ENCODE measurements around the gene LBX1. TPM values are rescaled to one million over a fixed set of nuclear protein-coding genes. Genes with fewer than 3 reads are reported as not detected.

The LBX1 gene
- total RNA-seq, 2 donors from 2014 or later: not detected

DNA sequence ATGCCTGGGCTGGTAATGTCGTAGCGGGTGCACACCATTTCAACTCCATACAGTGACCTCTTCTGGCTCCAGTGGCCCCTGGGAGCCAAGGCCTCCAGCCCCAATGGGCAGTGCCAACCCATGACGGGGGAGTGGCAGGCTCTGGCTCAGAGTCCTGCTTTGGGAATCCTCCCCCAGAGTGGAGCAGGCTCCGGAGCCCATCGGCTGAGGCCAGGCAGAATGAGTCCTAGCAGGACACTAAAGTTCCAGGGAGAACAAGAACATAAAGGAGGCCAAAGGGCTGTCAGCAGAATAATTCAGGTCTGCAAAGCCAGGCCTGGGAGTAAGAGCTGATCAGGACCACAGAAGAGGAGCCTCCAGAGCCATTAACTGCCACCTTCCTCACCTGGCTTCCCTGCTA lies 33.3 kb downstream of the LBX1 start:
- no peak overlapping the region for H3K4me3 ChIP-seq (ENCODE audit: low read length)
- no peaks in the 10 kb centered on the region for H3K36me3 ChIP-seq (ENCODE audit: control insufficient read depth, insufficient read depth, low read length)
- no peak for DNase-seq
- H3K9ac ChIP-seq (ENCODE audit: extremely low read depth, low read length, poor library complexity, severe bottlenecking): no peak overlapping the region
- peaks cover 4% of the 10 kb centered on the region for H3K27me3 ChIP-seq (ENCODE audit: control insufficient read depth, insufficient read depth, low read length, poor library complexity, severe bottlenecking)
- H3K9me3 ChIP-seq (ENCODE audit: control insufficient read depth, low read length): no peaks in the 10 kb centered on the region
- Mint-ChIP-seq H3K4me3 (no peak overlapping the region), H3K36me3 (ENCODE audit: low read depth) (no peaks in the 10 kb centered on the region), H3K27ac (no peak overlapping the region), H3K9me3 (no peaks in the 10 kb centered on the region), H3K27me3 (ENCODE audit: insufficient read depth) (peaks cover 2% of the 10 kb centered on the region), H3K4me1 (peaks cover 4% of the 10 kb centered on the region)
- 83 to 94% methylated on average over 5 of the region's 5 CpGs for WGBS, 2 experiments (ENCODE audit: insufficient coverage in 1 of 2, insufficient read length in 1 of 2)
- H3K4me1 ChIP-seq (ENCODE audit: control insufficient read depth, insufficient read depth, low read length): no peaks in the 10 kb centered on the region
- H3K27ac ChIP-seq (ENCODE audit: low read depth, low read length): no peak overlapping the region
- TF ChIP-seq, protein P1, sequence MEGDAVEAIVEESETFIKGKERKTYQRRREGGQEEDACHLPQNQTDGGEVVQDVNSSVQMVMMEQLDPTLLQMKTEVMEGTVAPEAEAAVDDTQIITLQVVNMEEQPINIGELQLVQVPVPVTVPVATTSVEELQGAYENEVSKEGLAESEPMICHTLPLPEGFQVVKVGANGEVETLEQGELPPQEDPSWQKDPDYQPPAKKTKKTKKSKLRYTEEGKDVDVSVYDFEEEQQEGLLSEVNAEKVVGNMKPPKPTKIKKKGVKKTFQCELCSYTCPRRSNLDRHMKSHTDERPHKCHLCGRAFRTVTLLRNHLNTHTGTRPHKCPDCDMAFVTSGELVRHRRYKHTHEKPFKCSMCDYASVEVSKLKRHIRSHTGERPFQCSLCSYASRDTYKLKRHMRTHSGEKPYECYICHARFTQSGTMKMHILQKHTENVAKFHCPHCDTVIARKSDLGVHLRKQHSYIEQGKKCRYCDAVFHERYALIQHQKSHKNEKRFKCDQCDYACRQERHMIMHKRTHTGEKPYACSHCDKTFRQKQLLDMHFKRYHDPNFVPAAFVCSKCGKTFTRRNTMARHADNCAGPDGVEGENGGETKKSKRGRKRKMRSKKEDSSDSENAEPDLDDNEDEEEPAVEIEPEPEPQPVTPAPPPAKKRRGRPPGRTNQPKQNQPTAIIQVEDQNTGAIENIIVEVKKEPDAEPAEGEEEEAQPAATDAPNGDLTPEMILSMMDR (conservative IDR thresholded peaks at IDR 0.05): no peak

DNA sequence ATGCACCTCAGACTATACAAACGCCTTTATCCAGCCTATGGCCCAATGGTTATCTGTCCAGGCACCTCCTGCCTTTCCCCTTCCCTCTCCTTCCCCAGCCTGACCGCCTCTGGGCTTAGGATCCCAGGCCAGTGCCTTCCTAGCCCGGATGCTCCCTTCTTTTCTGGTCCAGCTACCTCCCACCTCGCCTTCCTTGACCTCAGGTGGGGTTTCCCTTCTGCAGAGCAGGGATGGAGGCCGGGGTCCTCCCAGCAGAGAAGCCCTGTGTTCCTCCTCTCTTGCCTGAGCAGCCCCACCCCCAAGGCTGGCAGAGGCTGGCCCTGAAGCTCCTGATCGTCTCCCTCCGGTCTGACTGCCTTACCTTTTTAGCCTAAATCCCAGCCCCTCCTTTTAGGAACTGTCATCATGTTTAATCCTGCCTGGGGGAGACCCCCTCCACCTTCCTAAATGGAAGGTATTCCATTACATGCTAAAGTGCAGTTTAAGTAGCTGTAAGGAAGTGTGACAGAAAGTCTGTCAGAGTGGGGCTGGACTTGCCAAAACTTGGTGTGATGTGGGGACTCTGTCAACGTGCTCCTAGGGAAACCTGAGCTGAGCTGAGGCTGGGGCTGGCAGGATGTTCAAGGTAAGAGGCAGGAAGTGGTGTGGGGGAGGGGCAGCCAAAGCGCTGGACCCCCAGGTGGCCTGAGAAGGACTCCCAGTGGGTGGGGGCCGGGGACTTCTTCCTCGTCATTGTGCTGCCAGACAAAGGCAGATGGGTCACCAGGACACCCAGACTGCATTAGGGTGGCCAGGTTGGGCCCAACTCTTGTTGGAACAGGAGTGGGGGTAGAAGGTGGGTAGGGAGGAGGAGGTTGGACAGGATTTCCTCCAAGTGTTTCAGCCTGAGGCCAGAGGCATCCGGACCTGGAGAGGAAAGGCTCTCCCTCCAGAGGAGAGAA lies 39.5 kb downstream of the LBX1 start:
- DNase-seq: peak; percentile 90
- H3K27ac Mint-ChIP-seq: peak overlapping the region; percentile 64
- no peaks in the 10 kb centered on the region for H3K36me3 ChIP-seq (ENCODE audit: control insufficient read depth, insufficient read depth, low read length)

DNA sequence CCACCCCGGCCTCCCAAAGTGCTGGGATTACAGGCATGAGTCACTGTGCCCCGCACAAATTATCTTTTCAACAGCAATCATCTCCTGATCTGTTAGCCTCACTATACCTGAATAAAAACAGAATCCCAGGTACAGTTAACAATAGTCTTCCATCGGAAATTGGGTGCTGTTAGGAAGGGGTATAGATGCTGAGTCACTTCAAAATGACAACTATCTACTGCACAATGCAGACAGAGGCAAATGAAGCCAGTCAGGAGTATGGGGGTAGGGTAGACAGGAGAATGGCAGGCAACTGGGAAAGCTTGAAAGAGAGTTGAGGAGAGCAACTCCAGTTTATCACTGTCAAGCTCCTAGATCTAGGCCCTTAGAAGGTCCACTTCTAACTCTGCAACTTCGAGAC lies 40.3 kb downstream of the LBX1 start:
- Histone ChIP-seq H3K27ac (ENCODE audit: low read depth, low read length) (no peak overlapping the region), H3K27me3 (ENCODE audit: control insufficient read depth, insufficient read depth, low read length, poor library complexity, severe bottlenecking) (no peaks in the 10 kb centered on the region), H3K9ac (ENCODE audit: extremely low read depth, low read length, poor library complexity, severe bottlenecking) (no peak overlapping the region), H3K9me3 (ENCODE audit: control insufficient read depth, low read length) (no peaks in the 10 kb centered on the region), H3K36me3 (ENCODE audit: control insufficient read depth, insufficient read depth, low read length) (no peaks in the 10 kb centered on the region), H3K4me1 (ENCODE audit: control insufficient read depth, insufficient read depth, low read length) (peaks cover 5% of the 10 kb centered on the region), H3K4me3 (ENCODE audit: low read length) (no peak overlapping the region)
- Mint-ChIP-seq H3K4me3 (no peak overlapping the region), H3K27ac (no peak overlapping the region), H3K27me3 (ENCODE audit: insufficient read depth) (no peaks in the 10 kb centered on the region), H3K4me1 (peaks cover 20% of the 10 kb centered on the region), H3K9me3 (no peaks in the 10 kb centered on the region), H3K36me3 (ENCODE audit: low read depth) (no peaks in the 10 kb centered on the region)
- TF ChIP-seq, protein P1 (conservative IDR thresholded peaks at IDR 0.05): no peak
- 89 to 92% methylated on average over 2 to 4 of the region's 4 CpGs for WGBS, 2 experiments (ENCODE audit: insufficient coverage in 1 of 2, insufficient read length in 1 of 2)
- no peak for DNase-seq

More for the DNA sequence above, 39.5 kb downstream of the LBX1 start:
- Mint-ChIP-seq H3K4me1 (peaks cover 20% of the 10 kb centered on the region), H3K27me3 (ENCODE audit: insufficient read depth) (no peaks in the 10 kb centered on the region), H3K4me3 (no peak overlapping the region), H3K36me3 (ENCODE audit: low read depth) (no peaks in the 10 kb centered on the region), H3K9me3 (no peaks in the 10 kb centered on the region)
- TF ChIP-seq, protein P1 (conservative IDR thresholded peaks at IDR 0.05): no peak
- H3K4me3 ChIP-seq (ENCODE audit: low read length): no peak overlapping the region
- H3K4me1 ChIP-seq (ENCODE audit: control insufficient read depth, insufficient read depth, low read length): peaks cover 5% of the 10 kb centered on the region
- no peak overlapping the region for H3K9ac ChIP-seq (ENCODE audit: extremely low read depth, low read length, poor library complexity, severe bottlenecking)
- no peaks in the 10 kb centered on the region for H3K9me3 ChIP-seq (ENCODE audit: control insufficient read depth, low read length)
- H3K27ac ChIP-seq (ENCODE audit: low read depth, low read length): no peak overlapping the region
- 59 to 74% methylated on average over 5 to 12 of the region's 12 CpGs for WGBS, 2 experiments (ENCODE audit: insufficient coverage in 1 of 2, insufficient read length in 1 of 2)
- no peaks in the 10 kb centered on the region for H3K27me3 ChIP-seq (ENCODE audit: control insufficient read depth, insufficient read depth, low read length, poor library complexity, severe bottlenecking)

All from endodermal cell (in vitro differentiated cells).